Measurements from ENCODE around the gene EXD1. TPM values are rescaled to one million over a fixed set of nuclear protein-coding genes. Genes with fewer than 3 reads are reported as not detected.
A peak's percentile ranks its signal among the peaks of the same experiment; 100 is the strongest.

The EXD1 gene
- total RNA-seq, 2 experiments from 2014 or later: not detected

DNA sequence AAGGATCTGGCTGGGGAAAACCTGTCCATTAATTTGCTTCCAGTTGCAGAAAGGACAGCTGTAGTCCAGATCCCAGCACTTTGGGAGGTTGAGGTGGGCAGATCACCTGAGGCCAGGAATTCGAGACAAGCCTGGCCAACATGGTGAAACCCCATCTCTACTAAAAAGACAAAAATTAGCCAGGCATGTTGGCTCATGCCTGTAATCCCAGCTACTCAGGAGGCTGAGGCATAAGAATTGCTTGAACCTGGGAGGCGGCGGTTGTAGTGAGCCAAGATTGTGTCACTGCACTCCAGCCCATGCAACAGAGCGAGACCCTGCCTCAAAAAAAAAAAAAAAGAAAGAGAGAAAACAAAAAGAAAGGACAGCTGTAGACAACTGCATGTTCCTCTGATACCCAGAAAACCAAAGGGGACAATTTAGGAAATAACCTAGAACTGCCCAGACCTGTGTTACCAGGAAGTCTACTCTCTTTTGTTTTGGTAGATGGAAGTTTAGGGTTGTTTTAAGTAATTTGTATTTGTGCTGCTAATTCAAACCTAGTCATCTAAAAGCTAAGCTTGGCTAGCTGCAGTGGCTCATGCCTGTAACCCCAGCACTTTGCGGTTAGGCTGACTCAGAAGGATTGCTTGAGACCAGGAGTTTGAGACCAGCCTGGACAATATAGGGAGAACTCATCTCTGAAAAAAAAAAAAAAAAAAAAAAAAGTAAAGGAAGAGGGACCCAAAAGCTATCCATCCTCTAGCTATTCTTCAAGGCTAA lies 22.7 kb downstream of the EXD1 start:
- Mint-ChIP-seq H3K27me3 (peaks cover 35% of the 10 kb centered on the region), H3K27ac (no peak overlapping the region)
- POLR2A ChIA-PET: interaction anchor here (0.7 kb wide), 1 partner anchor 9 kb away, joined by 4 read pairs; no protein-coding TSS in a partner anchor

DNA sequence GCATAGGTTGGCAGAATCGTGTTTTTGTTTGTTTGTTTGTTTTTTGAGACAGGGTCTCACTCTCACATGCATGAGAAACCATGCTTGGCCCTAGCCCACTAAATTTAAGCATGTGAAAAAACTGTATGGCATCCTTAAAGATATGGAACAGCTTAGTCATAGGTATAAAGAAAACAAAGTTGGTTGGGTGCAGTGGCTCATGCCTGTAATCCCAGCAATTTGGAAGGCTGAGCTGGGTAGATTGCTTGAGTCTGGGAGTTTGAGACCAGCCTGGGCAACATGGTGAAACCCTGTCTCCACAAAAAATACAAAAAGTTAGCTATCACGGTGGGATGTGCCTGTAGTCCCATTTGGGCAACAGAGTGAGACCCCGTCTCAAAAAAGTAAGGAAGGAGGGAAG lies 25.2 kb downstream of the EXD1 start:
- Mint-ChIP-seq H3K9me3 (no peaks in the 10 kb centered on the region), H3K4me3 (no peak overlapping the region), H3K4me1 (no peaks in the 10 kb centered on the region), H3K27me3 (peaks cover 23% of the 10 kb centered on the region), H3K27ac (no peak overlapping the region), H3K36me3 (no peaks in the 10 kb centered on the region)
- DNase-seq (no peak), ATAC-seq (ENCODE audit: low read depth) (no peak)
- POLR2A ChIA-PET: no interaction called here

More for the DNA sequence above, 22.7 kb downstream of the EXD1 start:
- Mint-ChIP-seq H3K4me1 (no peaks in the 10 kb centered on the region), H3K36me3 (no peaks in the 10 kb centered on the region), H3K4me3 (no peak overlapping the region), H3K9me3 (no peaks in the 10 kb centered on the region)
- DNase-seq (no peak), ATAC-seq (ENCODE audit: low read depth) (no peak)

DNA sequence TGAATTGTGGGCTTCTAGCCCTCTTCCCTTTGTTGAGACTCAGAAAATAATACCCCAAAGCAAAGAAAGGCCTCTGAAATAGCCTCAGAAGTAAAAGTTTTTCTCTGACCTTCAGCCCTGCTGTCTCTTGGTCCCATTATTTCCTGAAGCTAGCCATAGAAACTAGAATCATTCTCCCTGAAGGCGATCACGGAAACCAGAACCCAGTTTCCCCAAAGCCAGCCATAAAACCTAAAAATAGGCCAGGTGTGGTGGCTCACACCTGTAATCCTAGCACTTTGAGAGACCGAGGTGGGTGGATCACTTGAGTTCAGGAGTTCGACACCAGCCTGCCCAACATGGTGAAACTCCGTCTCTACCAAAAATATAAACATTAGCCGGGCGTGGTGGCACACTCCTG lies 27.2 kb downstream of the EXD1 start:
- H3K27me3 Mint-ChIP-seq: peaks cover 9% of the 10 kb centered on the region
- no peak overlapping the region for H3K4me3 Mint-ChIP-seq
- no peak for DNase-seq
- no peak for ATAC-seq (ENCODE audit: low read depth)
- no peak overlapping the region for H3K27ac Mint-ChIP-seq
- no peaks in the 10 kb centered on the region for H3K9me3 Mint-ChIP-seq
- POLR2A ChIA-PET: no interaction called here
- no peaks in the 10 kb centered on the region for H3K4me1 Mint-ChIP-seq
- no peaks in the 10 kb centered on the region for H3K36me3 Mint-ChIP-seq

DNA sequence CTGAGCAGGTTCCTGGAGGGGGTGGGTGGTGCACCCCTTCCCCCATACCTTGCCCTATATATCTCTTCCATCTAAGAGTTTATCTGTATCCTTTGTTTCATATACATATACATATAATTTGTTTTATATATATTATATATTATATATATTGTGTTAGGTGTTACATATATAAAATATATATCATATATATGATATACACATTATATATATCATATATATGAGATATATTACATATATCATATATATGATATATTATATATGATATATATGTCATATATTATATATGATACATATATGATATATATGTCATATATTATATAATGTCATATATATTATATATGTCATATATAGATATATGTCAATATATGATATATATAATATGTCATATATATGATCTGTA lies 31.1 kb downstream of the EXD1 start:
- Mint-ChIP-seq H3K36me3 (no peaks in the 10 kb centered on the region), H3K4me3 (no peak overlapping the region), H3K9me3 (no peaks in the 10 kb centered on the region), H3K27ac (no peak overlapping the region), H3K4me1 (no peaks in the 10 kb centered on the region), H3K27me3 (peaks cover 2% of the 10 kb centered on the region)
- POLR2A ChIA-PET: interaction anchor here (0.6 kb wide), 1 partner anchor 8 kb away, joined by 4 read pairs; no protein-coding TSS in a partner anchor
- DNase-seq: no peak
- ATAC-seq (ENCODE audit: low read depth): no peak

DNA sequence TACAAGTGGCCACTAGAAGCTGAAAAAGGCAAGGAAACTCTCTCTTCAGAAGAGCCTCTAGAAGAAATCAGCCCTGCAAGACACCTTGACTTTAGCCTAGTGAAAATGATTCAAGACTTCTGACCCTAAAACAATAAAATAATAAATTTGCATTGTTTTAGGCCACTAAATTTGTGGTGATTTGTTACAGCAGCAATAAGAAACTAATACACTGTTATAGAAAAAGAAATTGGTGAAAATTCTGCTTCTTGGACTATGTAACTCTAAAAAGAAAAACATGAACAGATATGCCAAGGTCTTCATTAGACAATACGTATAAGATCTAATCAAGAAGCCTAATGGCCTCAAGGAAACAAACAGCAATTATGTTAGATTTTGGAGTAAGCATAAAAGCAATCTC lies 36.1 kb downstream of the EXD1 start:
- no peaks in the 10 kb centered on the region for H3K4me1 Mint-ChIP-seq
- H3K27me3 Mint-ChIP-seq: peaks cover 8% of the 10 kb centered on the region
- no peak overlapping the region for H3K27ac Mint-ChIP-seq
- no peak for DNase-seq
- no peak for ATAC-seq (ENCODE audit: low read depth)
- H3K36me3 Mint-ChIP-seq: no peaks in the 10 kb centered on the region
- no peaks in the 10 kb centered on the region for H3K9me3 Mint-ChIP-seq
- H3K4me3 Mint-ChIP-seq: no peak overlapping the region
- POLR2A ChIA-PET: no interaction called here

DNA sequence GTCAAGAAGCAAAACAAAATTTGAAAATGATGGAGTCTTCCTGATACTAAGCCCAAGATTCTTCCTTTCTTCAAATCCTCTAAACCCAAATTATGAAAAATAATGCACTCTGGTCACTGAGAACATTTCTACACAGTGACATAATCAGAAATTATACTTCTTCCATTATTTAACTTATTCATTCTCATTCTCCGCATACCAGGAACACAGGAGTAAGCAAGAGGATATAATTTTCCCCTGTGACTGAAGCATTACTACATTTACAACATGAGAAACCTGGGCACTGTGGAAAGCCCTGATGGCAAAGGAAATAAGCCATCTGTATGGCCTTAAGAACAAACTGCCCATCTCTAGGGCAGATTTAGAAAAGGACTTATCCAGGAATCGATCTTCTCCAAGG lies 47.0 kb downstream of the EXD1 start:
- no peaks in the 10 kb centered on the region for H3K4me1 Mint-ChIP-seq
- no peak overlapping the region for H3K27ac Mint-ChIP-seq
- no peak for DNase-seq
- H3K4me3 Mint-ChIP-seq: no peak overlapping the region
- ATAC-seq (ENCODE audit: low read depth): no peak
- no peaks in the 10 kb centered on the region for H3K36me3 Mint-ChIP-seq
- H3K9me3 Mint-ChIP-seq: no peaks in the 10 kb centered on the region
- POLR2A ChIA-PET: no interaction called here
- H3K27me3 Mint-ChIP-seq: peaks cover 14% of the 10 kb centered on the region

DNA sequence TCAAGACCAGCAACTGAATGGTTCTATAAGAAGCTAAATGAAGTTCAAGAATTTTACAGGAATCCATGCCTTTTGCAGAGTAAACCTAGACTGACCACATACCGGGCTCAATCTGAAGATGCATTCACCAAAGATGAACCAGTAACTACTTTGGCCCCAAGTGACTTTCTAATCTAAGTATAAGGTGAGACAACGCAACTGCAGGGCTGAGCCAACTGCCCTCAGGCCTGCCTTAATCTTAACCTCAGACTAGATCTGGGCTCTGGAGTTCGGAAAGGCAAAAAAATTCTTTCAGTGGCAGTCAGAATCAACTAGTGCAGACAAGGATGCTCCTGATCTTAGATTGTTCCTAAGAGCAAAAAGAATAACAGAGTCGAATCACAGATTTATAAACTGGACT lies 48.3 kb downstream of the EXD1 start:
- Mint-ChIP-seq H3K4me3 (no peak overlapping the region), H3K27me3 (peaks cover 14% of the 10 kb centered on the region), H3K9me3 (no peaks in the 10 kb centered on the region), H3K36me3 (no peaks in the 10 kb centered on the region), H3K4me1 (no peaks in the 10 kb centered on the region), H3K27ac (no peak overlapping the region)
- POLR2A ChIA-PET: no interaction called here
- ATAC-seq (ENCODE audit: low read depth): no peak
- no peak for DNase-seq

DNA sequence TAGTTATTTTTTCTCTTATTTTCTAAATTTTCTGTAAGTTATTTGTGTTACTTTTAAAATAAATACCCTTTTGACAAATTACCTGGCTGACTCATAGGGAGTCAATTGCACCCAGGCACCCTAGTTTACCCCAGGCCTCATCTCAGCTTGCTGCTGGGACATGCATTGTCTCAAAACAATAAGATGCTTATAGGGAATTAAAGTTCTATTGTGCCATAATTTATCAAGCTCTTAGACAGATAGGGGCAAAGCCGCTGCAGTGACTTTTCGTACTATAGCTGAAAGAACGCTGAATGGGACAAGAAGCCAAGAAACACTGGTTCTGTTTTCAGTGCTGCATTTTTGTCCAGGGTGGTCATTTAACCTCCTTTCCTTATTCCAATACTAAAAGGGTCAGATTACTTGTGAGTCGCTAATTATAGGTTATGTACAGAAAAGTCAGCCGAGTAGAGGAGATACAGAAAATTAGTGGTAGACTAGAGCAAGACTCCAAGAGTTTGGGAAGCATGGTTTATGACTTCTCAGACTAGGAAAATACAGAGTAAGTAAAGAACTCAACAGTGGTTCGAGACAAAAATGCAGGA lies 50.3 kb downstream of the EXD1 start:
- POLR2A ChIA-PET: no interaction called here
- H3K27ac Mint-ChIP-seq: no peak overlapping the region

DNA sequence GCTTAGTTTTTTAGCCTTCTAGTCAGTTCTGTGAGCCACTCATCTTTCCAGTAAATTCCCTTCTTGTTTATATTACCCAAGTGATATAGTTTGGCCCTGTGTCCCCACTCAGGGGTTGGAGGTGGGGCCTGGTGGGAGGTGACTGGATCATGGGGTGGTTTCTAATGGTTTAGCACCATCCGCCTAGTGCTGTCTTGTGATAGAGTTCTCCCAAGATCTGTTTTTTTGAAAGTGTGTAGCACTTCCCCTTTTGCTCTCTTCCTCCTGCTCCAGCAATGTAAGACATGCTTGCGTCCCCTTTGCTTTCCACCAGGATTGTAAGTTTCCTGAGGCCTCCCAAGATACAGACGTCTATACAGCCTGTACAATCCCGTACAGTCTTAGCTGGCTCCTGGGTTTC lies 60.8 kb downstream of the EXD1 start:
- POLR2A ChIA-PET: no interaction called here
- Mint-ChIP-seq H3K9me3 (no peaks in the 10 kb centered on the region), H3K27ac (no peak overlapping the region), H3K4me1 (no peaks in the 10 kb centered on the region), H3K36me3 (no peaks in the 10 kb centered on the region), H3K27me3 (peaks cover 13% of the 10 kb centered on the region), H3K4me3 (no peak overlapping the region)
- DNase-seq (no peak), ATAC-seq (ENCODE audit: low read depth) (no peak)

More for the DNA sequence above, 50.3 kb downstream of the EXD1 start:
- Mint-ChIP-seq H3K4me3 (no peak overlapping the region), H3K9me3 (no peaks in the 10 kb centered on the region), H3K4me1 (no peaks in the 10 kb centered on the region), H3K27me3 (peaks cover 20% of the 10 kb centered on the region), H3K36me3 (no peaks in the 10 kb centered on the region)
- DNase-seq (no peak), ATAC-seq (ENCODE audit: low read depth) (no peak)

DNA sequence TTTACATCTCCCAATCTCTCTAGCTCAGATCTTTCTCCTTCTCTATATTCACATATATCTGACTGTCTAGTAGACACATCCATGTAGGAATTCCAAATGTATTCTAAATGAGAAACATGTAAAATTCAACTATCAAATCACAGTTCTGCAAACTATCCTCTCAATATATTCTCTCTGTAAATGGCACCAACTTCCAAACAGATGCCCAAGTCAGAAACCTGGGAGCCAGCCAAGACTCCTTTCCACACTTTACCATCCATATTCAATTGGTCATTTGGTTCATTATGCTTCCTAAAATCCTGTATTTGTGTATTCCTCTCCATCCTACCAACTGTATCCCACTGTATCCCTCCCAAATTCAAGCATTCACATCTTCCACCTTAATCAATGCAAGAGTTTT lies 61.5 kb downstream of the EXD1 start:
- Mint-ChIP-seq H3K9me3 (no peaks in the 10 kb centered on the region), H3K27me3 (peaks cover 13% of the 10 kb centered on the region), H3K4me1 (no peaks in the 10 kb centered on the region), H3K36me3 (no peaks in the 10 kb centered on the region), H3K4me3 (no peak overlapping the region), H3K27ac (no peak overlapping the region)
- DNase-seq (no peak), ATAC-seq (ENCODE audit: low read depth) (no peak)
- POLR2A ChIA-PET: no interaction called here

DNA sequence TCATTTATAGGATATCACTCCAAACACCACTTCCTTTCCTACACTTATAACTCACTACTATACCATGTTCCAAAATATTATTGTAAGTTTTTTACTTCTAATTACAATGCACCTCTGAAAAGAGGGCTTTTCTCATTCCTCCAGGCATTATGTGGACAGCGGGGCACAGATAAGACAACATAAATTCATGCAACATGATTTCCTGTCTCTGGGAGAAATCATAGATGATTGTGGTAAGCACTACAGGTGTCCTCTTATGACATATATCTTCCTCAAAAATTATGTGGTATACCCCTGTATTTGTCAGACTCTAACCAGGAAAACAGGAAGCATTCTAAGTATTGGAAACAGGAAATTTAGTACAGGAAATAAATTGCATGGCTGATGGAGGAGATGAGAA lies 68.8 kb downstream of the EXD1 start:
- Mint-ChIP-seq H3K27ac (no peak overlapping the region), H3K27me3 (peaks cover 6% of the 10 kb centered on the region), H3K36me3 (no peaks in the 10 kb centered on the region), H3K9me3 (no peaks in the 10 kb centered on the region), H3K4me1 (peaks cover 11% of the 10 kb centered on the region), H3K4me3 (peak overlapping the region; percentile 26)
- POLR2A ChIA-PET: no interaction called here
- DNase-seq: no peak
- ATAC-seq (ENCODE audit: low read depth): peak; percentile 22

DNA sequence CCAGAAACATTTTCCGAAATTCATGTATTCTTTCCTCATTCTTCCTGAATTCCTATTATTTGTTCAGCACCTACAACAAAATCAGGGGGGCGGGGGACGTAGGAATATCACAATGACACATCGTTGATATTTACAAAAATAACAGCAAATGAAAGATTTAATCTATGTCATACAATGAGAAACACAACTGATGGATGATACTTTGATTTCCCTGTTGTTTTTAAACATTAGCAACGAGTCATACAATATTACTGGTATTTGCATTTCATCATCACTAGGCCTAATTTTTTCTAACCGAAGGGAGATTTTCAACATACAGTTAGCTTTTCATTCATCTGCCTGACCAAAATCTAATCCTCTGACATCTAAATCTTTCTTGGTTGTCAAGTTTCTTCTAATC lies 69.2 kb downstream of the EXD1 start:
- ATAC-seq (ENCODE audit: low read depth) (no peak), DNase-seq (no peak)
- Mint-ChIP-seq H3K27me3 (peaks cover 6% of the 10 kb centered on the region), H3K27ac (no peak overlapping the region), H3K36me3 (no peaks in the 10 kb centered on the region), H3K4me3 (no peak overlapping the region), H3K9me3 (no peaks in the 10 kb centered on the region), H3K4me1 (peaks cover 11% of the 10 kb centered on the region)
- POLR2A ChIA-PET: no interaction called here

DNA sequence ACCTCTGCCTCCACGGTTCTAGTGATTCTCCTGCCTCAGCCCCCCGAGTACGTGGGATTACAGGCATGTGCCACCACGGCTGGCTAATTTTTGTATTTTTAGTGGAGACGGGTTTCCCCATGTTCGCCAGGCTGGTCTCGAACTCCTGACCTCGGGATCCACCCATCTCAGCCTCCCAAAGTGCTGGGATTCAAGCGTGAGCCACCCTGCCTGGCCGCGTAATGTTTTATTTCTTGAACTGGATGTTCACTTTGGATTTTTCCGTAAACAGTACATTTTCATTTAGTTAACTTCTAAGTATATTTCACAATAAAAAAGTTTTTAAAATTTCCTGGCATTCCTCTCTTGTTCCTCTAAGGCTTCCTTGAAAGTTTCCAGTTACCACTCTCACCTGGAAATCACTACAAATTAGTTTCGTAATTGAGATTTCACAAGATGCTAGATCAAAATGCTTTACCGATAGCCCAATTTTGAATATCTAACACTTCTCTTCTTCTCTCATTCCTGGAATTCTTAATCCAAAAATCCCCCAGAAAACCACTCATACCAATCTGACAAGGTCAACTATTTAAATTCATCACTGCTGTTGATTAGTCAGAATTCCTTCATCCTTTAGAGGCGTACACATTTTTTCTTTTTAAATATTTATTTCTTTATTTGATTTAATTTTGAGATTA lies 69.8 kb downstream of the EXD1 start:
- H3K4me3 Mint-ChIP-seq: no peak overlapping the region
- peaks cover 11% of the 10 kb centered on the region for H3K4me1 Mint-ChIP-seq
- ATAC-seq (ENCODE audit: low read depth) (no peak), DNase-seq (no peak)
- POLR2A ChIA-PET: no interaction called here
- no peaks in the 10 kb centered on the region for H3K9me3 Mint-ChIP-seq
- peaks cover 4% of the 10 kb centered on the region for H3K27me3 Mint-ChIP-seq
- H3K36me3 Mint-ChIP-seq: no peaks in the 10 kb centered on the region
- H3K27ac Mint-ChIP-seq: no peak overlapping the region

DNA sequence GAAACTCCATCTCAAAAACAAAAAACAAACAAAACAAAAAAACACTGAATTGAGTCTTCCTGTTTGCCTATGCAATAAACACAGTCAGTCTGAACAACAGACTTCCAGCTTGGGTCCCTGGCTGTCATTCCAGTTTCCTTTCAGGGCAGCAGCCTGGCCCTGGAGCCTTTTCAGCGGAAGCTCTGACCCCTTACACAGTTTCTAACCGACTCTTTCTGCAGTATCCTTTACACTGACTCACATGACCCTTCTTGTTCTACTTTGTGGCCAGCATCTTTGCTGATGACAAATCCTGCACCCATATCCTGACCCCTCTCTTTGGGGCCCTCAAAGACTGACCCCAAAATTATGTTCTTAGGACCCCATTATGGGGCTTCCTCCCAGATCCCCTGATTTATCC lies 76.1 kb downstream of the EXD1 start:
- Mint-ChIP-seq H3K4me3 (no peak overlapping the region), H3K27ac (no peak overlapping the region), H3K27me3 (peaks cover 12% of the 10 kb centered on the region), H3K4me1 (peaks cover 13% of the 10 kb centered on the region), H3K9me3 (peaks cover 3% of the 10 kb centered on the region), H3K36me3 (no peaks in the 10 kb centered on the region)
- DNase-seq (no peak), ATAC-seq (ENCODE audit: low read depth) (no peak)
- POLR2A ChIA-PET: no interaction called here

Data from activated naive CD8-positive, alpha-beta T cell treated with anti-CD3 and anti-CD28 coated beads, Interleukin-2, amount 10 ng/mL, durations not matched to agents 7 days and 5 days (primary cell).